NCI-H1048 (cell line): ENCODE results near the gene METTL23.
"Not testable (repeated sequence)": the region's sequence is repeated elsewhere in the genome, so short reads cannot be mapped to it uniquely, and the experiment has no call there.

ENCODE experiments used
- DNase-seq: peaks from one replicate; lab custom pipeline; 2025; lab: John Stamatoyannopoulos, UW

Gene METTL23

DNA sequence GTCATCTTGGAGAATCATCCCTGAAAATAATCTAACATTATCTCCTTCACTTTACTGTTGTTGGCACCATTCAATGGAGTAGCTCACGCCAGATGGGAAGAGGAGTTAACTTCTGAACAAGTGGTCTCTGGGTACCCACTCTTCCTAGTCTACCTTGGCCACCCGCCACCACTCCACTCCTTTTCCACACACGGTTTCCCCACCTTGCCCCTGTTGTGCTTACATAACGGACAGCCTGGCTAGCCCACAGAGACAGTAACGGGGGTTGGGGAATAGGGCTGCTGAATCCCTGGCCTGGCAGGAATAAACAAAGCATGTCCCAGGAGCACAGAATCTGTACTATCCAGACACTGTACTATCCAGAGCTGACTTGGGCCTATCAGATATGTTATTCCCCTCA, 12.3 kb upstream of the METTL23 start:
- no peak for DNase-seq

GRCh38 chr17:76714822-76715495, 11.7 kb upstream of the METTL23 start:
- no peak for DNase-seq

DNA sequence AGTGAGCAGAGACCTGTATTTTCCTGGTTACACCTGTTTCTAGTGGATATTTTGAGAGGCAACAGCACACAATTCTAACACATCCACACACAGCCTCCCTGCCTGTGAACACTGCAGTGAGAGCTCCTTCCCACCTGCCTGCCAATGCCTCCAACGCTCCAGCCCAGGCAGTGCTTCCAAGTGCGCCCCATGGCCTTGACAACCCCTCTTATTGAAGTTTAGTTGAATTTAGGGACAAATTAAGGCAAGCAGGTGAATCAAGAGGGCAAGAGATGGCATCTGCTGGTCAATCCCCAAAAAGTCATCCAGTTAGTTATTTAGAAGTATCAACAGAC, 11.2 kb upstream of the METTL23 start:
- DNase-seq = no peak

GRCh38 chr17:76716146-76716838, 10.3 kb upstream of the METTL23 start:
- DNase-seq = no peak

DNA sequence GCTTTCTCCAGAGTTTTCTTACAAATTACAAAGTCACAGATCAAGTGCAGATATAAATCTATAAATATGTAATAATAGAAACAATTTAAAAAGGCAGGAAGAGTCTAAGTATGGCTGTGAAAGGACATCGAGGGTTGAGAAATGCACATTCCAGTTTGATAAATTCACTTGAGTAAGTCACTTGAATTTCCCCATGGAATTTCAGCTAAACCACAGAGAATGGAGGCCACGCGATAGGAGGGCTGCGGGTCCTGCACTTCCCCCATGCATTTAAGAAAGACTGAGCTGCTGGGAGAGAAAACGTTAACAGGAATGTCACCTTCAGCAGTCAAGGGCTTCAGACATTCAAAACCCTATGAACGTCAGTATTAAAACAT, 9.8 kb upstream of the METTL23 start:
- no peak for DNase-seq

DNA sequence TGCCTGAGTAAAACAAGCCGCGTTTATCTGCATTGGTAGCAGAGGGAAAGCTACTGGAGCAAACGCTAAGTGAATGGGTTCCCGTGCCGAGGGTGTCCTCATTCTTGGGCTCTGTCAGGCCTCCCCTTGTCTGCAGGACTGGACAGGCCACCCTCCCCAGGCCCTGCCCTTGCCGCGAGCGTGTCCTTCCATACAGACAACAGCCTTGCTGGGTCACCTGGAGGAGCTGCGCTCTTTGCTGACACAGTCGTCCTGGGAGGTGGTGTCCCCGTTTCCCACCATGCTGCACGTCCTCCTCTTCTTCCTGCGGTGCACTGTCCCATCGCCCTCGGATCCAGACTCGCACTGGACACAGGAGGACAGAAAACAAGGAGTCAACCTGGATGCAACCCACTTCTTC, 8.1 kb upstream of the METTL23 start:
- no peak for DNase-seq

DNA sequence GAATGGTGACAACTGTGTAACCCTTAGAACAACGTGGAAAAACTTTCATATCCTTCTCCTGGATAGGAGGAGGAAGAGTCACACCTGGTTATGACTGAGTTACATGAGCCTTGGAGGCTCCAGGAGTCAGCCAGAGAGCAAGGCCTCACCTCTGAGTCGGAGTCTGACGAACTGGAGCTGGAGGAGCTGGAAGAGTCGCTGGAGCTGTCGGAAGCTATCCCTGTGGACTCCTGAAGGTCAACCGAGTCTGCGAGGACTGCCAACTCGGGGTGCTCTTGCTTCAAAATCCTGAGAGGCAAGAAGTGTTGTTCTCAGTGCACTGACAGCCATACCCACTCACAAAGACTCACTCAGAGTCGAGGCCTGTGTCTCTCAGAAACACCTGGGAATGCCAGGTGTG, 6.4 kb upstream of the METTL23 start:
- DNase-seq = no peak

GRCh38 chr17:76720941-76721340, 5.7 kb upstream of the METTL23 start:
- no peak for DNase-seq

DNA sequence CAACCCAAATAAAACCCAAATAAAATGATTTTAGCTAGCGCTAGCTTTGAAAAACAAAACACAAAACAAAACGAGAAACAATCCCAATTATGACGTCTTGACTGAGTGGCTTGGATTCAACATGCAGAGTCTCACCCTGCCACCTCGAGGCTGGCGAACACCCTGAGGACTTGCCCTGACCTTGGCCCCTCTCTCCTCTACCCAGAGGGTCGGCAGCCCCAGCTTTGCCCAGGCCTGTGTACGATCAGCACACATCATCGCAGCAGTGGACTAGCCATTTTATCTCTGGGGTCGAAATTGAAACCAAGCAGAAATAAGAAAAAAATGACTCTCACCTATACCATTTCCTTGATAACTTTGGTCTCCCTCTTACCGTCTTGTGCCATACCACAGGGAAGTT, 5.2 kb upstream of the METTL23 start:
- no peak for DNase-seq

DNA sequence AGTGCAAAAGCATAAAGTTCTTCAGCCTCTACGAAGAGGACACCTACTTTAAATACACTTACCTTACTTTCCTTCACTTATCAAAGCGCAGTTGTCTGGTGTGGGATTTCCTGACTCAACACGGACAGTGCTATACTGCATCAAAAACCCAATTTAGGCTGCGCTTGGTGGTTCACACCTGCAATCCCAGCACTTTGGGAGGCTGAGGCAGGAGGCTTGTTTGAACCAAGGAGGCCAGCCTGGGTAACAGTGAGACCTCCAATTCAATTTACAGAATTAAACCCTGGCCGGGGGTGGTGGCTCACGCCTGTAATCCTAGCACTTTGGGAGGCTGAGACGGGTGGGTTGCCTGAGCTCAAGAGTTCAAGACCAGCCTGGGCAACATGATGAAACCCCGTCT, 4.4 kb upstream of the METTL23 start:
- DNase-seq = no peak

DNA sequence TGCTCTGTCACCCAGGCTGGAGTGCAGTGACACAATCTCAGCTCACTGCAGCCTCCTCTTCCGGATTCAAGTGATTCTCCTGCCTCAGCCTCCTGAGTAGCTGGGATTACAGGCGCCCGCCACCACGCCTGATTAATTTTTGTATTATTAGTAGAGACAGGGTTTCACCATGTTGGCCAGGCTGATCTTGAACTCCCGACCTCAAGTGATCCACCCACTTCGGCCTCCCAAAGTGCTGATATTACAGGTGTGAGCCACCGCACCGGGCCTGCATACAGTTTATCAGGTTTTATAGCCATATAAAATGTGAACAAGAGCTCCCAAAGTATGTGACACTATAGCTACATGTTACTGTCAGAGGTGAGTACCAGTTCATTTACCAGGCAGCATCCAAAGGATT, 3.7 kb upstream of the METTL23 start:
- DNase-seq = not testable (repeated sequence)

GRCh38 chr17:76723812-76724211, 2.8 kb upstream of the METTL23 start:
- no peak for DNase-seq

DNA sequence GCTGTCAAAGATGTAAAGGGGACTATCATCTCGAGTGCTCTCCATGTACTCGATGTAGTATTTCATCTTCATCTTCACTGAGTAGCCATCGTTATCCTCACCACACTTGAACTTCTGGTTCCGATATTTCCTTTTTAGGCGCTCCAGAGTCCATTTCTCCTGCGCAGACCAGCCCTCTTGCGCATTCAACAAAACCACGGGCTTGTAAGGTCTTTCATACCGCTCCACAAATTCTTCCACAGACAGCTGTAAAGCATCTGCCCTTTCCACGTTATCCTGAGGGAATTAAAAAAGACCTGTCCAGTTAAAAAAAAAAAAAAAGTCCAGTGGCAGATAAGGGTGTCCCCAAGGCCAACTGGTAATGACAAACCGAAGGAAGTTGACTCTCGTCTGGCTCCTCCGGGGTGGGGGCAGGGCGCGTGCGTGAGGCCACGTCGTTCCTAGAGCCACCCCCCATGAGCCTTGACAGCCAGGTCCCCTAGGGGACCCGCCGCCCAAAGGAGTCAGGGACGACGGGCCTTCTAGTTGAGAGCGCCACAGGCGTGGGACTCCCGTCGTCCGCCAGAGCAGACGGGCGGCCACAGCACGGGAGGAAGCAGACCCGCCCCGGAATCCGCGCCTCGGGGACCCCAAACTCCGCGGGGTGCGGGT, 934 bp upstream of the METTL23 start:
- DNase-seq = no peak

DNA sequence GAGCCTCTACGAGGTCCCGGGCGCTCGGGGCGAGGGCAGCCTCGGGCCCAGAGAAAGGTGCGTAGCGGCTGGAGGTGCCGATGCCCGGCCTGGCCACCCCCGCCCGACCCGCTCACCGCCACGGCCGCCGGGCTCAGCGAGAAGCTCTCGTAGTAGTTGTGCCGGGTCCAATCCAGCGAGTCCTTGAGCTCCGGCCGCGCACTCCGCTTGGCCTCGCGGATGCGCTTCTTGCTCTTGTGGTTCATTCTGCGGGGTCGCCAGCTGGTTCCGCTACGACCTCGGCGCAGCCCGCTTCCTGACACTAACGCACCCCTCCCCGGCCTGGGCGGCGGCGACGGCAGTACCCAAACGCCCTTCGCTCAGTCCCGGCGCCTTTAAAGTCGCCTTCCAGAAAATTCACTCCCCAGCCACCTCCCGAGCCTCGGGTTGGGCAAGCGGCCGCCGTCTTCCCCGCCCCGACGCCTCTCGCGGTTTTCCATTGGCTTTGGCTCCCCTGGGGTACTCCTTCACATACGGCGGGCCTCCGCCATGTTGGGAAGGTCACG, 336 bp upstream of the METTL23 start, which contains the start of gene JMJD6:
TSS of gene JMJD6 (minus strand) at position 376 of the 545 bp plus-strand sequence. CDS start at position 245, 131 bp downstream.
- DNase-seq = peak; percentile 86

DNA sequence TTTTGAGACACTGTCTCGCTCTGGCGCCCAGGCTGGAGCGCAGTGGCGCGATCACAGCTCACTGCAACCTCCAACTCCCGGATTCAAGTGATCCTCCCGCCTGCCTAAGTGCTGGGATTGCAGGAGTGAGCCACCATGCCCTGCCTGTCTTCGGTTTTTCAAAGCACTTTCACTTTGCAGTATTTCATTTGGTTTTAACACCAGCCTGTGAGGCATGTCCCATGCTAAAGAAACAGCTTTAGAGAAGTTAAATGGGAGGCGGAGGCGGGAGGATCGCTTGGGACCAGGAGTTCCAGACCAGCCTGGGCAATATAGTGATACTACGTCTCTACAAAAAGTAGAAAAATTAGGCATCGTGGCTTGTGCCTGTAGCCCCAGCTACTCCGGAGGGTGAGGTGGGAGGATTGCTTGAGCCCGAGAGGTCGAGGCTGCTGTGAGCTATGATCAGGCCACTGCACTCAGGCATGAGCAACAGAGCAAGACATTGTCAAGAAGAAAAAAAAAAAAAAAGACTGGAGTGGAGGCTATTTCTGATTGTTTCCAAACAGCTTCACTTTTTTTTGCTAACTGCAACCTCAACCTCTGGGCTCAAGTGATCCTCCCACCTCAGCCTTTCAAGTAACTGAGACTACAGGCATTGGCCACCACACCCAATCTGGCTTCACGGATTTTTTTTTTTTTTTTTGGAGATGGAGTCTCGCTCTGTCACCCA, 1.3 kb downstream of the METTL23 start:
- DNase-seq = no peak

DNA sequence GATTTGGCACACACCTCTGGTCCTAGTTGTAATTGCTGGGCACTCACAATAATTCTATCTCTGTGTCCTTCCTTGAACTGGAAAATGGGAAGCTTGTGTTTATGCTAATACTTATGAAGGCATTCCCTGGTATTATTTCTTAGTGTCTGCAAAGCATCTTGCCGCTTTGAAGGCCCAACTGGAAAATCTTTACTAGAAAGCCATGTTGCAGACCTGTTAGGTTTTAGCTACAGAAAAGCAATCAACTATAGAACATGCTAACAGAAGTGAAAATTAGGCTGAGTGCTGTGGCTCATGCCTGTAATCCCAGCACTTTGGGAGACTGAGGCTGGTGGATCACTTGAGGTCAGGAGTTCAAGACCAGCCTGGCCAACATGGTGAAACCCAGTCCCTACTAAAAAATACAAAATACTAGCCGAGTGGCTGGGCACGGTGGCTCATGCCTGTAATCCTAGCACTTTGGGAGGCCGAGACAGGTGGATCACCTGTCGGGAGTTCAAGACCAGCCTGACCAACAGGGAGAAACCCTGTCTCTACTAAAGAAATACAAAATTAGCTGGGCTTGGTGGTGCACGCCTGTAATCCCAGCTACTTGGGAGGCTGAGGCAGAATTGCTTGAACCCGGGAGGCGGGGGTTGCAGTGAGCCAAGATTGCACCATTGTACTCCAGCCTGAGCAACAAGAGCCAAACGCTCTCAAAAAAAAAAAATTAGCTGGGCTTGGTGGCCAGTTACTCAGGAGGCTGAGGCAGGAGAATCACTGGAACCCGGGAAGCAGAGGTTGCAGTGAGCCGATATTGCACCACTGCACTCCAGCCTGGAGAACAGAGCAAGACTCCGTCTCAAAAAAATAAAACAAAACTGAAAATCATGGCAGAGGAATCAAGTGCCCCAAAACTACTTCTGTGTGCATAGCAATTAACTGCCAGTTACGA, 5.4 kb downstream of the METTL23 start:
- not testable (repeated sequence) for DNase-seq

- no peak for DNase-seq
Observed at GRCh38 chr17:76732734-76733617, 6.3 kb downstream of the METTL23 start.

DNA sequence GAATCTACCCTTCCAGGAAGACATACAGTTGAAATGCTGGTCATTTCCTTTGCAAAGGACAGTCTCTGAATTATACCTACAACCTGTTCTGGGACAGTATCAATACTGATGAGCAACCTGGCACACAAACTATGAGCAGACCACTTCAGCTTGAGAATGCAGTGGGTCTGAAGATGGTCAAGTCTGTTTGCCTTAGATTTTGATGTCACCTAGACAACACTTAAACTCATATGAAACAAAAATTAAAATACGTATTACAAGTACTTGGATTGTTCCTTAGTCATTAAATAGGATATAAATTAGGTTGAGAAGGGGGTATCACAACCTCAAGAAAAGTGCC, 6.9 kb downstream of the METTL23 start:
- no peak for DNase-seq

GRCh38 chr17:76734080-76734840, 7.6 kb downstream of the METTL23 start:
- no peak for DNase-seq

DNA sequence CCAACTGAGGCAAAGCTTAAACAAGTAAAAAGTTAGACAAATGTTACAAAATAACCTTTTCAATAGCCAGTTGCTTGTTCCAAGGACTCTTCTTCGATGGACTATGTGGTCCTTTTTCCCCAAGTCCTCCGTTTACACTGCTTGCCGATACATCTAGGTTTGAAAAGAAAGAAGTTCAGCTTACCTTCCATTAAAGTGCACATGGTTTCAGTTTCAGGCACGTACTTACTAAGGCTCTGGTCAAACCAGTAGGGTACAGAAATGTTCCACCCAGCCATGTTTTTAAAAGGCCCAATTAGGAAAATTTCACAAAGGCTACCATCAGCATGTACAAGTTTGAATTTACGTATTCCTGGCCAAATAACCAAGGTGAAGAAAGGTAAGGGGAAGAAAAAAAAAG, 8.4 kb downstream of the METTL23 start:
- no peak for DNase-seq
